GM12878 (cell line): Measurements from ENCODE around the gene RMND5A. TPM values are rescaled to one million over a fixed set of nuclear protein-coding genes. Genes with fewer than 3 reads are reported as not detected.

Experiments used
- ATAC-seq: fragments of 200-7000 bp; cut with Tn5 transposase; 3 replicates; pipeline ENCODE4 v1.9.1; 2020; ENCODE audit warnings: mild to moderate bottlenecking, moderate library complexity
- BruUV-seq: library from RNA; stranded (reverse); fragments of 400-500 nt; replicated peaks from 2 replicates; lab custom pipeline; 2021; lab: Mats Ljungman, UMichigan
- CTCF ChIA-PET: fragments of 300-600 bp; sonication (Branson Sonifier 250); formaldehyde crosslinking; extraction: SDS; loops from one replicate; lab custom pipeline; 2021; ENCODE audit warnings: inconsistent platforms; lab: Yijun Ruan, JAX
- POLR2A ChIA-PET: fragments of 350-600 bp; formaldehyde crosslinking; extraction: SDS; loops from one replicate; lab custom pipeline; 2021; ENCODE audit warnings: inconsistent platforms; lab: Charles Lee
- RAD21 ChIA-PET: fragments of 300-600 bp; sonication (Branson Sonifier 250); formaldehyde crosslinking; loops from one replicate; lab custom pipeline; 2023; ENCODE audit warnings: antibody characterized with exemption; ENCODE audit not compliant: unreplicated experiment; lab: Charles Lee
- SMC1A ChIA-PET: fragments of 300-600 bp; sonication (Branson Sonifier 250); formaldehyde crosslinking; loops from one replicate; lab custom pipeline; 2023; ENCODE audit not compliant: unreplicated experiment, uncharacterized antibody; lab: Charles Lee
- DNase-seq: peaks from one replicate; pipeline ENCODE4 v3.0.0-alpha.2; 2011; ENCODE audit warnings: low read depth, low spot score
- FAIRE-seq: peaks from 3 replicates; lab custom pipeline; 2011; peaks lifted over from hg19 to GRCh38; lab: Jason Lieb, UNC
- H2AFZ ChIP-seq: 2 replicates; pipeline ENCODE4 v1.6.0; 2011; ENCODE audit warnings: low read depth, low read length, control low read depth; ENCODE audit not compliant: control insufficient read depth
- H3K27ac ChIP-seq: 2 replicates; pipeline ENCODE4 v1.5.1; 2011; ENCODE audit warnings: control low read depth; ENCODE audit not compliant: control insufficient read depth, insufficient read depth
- H3K27me3 ChIP-seq, 2 experiments: replicated peaks in 1 of 2; 2 replicates each; pipeline versions ENCODE4 v1.6.0 to v1.6.1; 2011; ENCODE audit warnings: low read length in 1 of 2; ENCODE audit not compliant: control insufficient read depth in 2 of 2, insufficient read depth in 2 of 2
- H3K36me3 ChIP-seq, 2 experiments: 2 replicates each; pipeline ENCODE4 v1.5.1; 2011; ENCODE audit warnings: low read length in 1 of 2; ENCODE audit not compliant: control insufficient read depth in 2 of 2, insufficient read depth in 2 of 2
- H3K4me1 ChIP-seq: 2 replicates; pipeline ENCODE4 v1.6.1; 2011; ENCODE audit warnings: mild to moderate bottlenecking, low read length, moderate library complexity, mixed read lengths; ENCODE audit not compliant: control insufficient read depth, insufficient read depth
- H3K4me2 ChIP-seq: 2 replicates; pipeline ENCODE4 v1.6.0; 2011; ENCODE audit warnings: control low read depth; ENCODE audit not compliant: control insufficient read depth, insufficient read depth
- H3K4me3 ChIP-seq: fragments of 200-600 bp; sonication (generic); 2 replicates; pipeline ENCODE4 v1.5.1; 2016
- H3K79me2 ChIP-seq: 2 replicates; pipeline ENCODE4 v1.6.0; 2011; ENCODE audit warnings: low read length; ENCODE audit not compliant: control insufficient read depth, insufficient read depth
- H3K9ac ChIP-seq: 2 replicates; pipeline ENCODE4 v1.8.0; 2011; ENCODE audit warnings: low read length, control low read depth, mixed read lengths; ENCODE audit not compliant: control insufficient read depth, insufficient read depth
- H3K9me3 ChIP-seq: replicated peaks from 3 replicates; pipeline ENCODE4 v1.5.1; 2011; ENCODE audit warnings: mild to moderate bottlenecking, low read length; ENCODE audit not compliant: control insufficient read depth, insufficient read depth
- H4K20me1 ChIP-seq: 2 replicates; pipeline ENCODE4 v1.6.0; 2011; ENCODE audit not compliant: control insufficient read depth, insufficient read depth
- ASH2L ChIP-seq: fragments of 300-600, 200-600 bp; sonication (generic); IDR thresholded peaks from 2 replicates; pipeline ENCODE4 v1.6.1; 2017; ENCODE audit warnings: low read depth, mild to moderate bottlenecking, borderline replicate concordance
- CHD2 ChIP-seq: IDR thresholded peaks from 2 replicates; pipeline ENCODE4 v1.6.1; 2011; ENCODE audit warnings: low read depth, low read length, improper control_type of control experiment, borderline replicate concordance
- IRF4 ChIP-seq: IDR thresholded peaks from 2 replicates; pipeline ENCODE4 v1.6.1; 2011; ENCODE audit warnings: low read depth, low read length
- KDM1A ChIP-seq: fragments of 200-600 bp; sonication (generic); IDR thresholded peaks from 2 replicates; pipeline ENCODE4 v1.6.1; 2016; ENCODE audit warnings: borderline replicate concordance
- NR2C1 ChIP-seq: fragments of 450-650 bp; IDR thresholded peaks from 2 replicates; pipeline ENCODE4 v1.6.1; 2017; ENCODE audit warnings: antibody characterized with exemption, mild to moderate bottlenecking, moderate library complexity
- NR2F1 ChIP-seq: fragments of 450-650 bp; conservative IDR thresholded peaks from 2 replicates; pipeline ENCODE4 v1.6.1; 2017; ENCODE audit warnings: mild to moderate bottlenecking
- PAX5 ChIP-seq: IDR thresholded peaks from 2 replicates; pipeline ENCODE4 v1.6.1; 2011; ENCODE audit warnings: low read depth, low read length, borderline replicate concordance
- PAX8 ChIP-seq: fragments of 450-650 bp; IDR thresholded peaks from 2 replicates; pipeline ENCODE4 v1.6.1; 2017; ENCODE audit warnings: mild to moderate bottlenecking, moderate library complexity
- POLR2A ChIP-seq: IDR thresholded peaks from 2 replicates; pipeline ENCODE4 v1.6.1; 2011; ENCODE audit warnings: low read depth, mild to moderate bottlenecking, low read length
- SMARCA5 ChIP-seq: fragments of 450-650 bp; IDR thresholded peaks from 2 replicates; pipeline ENCODE4 v1.6.1; 2017; ENCODE audit warnings: mild to moderate bottlenecking
- SUZ12 ChIP-seq: fragments of 200-600 bp; sonication (generic); IDR thresholded peaks from one replicate; pipeline ENCODE4 v1.6.1; 2018; ENCODE audit warnings: antibody characterized with exemption, mild to moderate bottlenecking; ENCODE audit not compliant: unreplicated experiment
- TARDBP ChIP-seq: IDR thresholded peaks from 2 replicates; pipeline ENCODE4 v1.6.1; 2016; ENCODE audit warnings: borderline replicate concordance
- TCF7 ChIP-seq: IDR thresholded peaks from 2 replicates; pipeline ENCODE4 v1.6.1; 2014; ENCODE audit warnings: antibody characterized with exemption, borderline replicate concordance
- WRNIP1 ChIP-seq: IDR thresholded peaks from 2 replicates; pipeline ENCODE4 v1.6.1; 2011; ENCODE audit warnings: low read depth, low read length, improper control_type of control experiment, borderline replicate concordance
- WGBS: methylation state at CpG from one replicate; pipeline ENCODE4 v1.1.6; 2016; ENCODE audit warnings: low lambda C conversion rate; ENCODE audit not compliant: insufficient replicate concordance, insufficient coverage; ENCODE audit errors: missing lambda C conversion rate; 5-methylcytosine and 5-hydroxymethylcytosine counted together
- in situ Hi-C: fragments of 300-500 bp; cut with MboI; formaldehyde crosslinking; loops from 9 replicates; pipeline ENCODE4 v1.14.3; 2018; ENCODE audit warnings: mixed read lengths
- intact Hi-C: fragments of 100-400 bp; cut with micrococcal nuclease; formaldehyde crosslinking; loops from one replicate; pipeline ENCODE4 v1.14.2; 2022; ENCODE audit not compliant: unreplicated experiment
- polyA plus RNA-seq, 11 experiments: library from polyadenylated mRNA; depleted of rRNA in 4 of 11; unstranded in 6 of 11; stranded (reverse) in 5 of 11; fragments of >200 nt; fragmentation: Nextera tagmentation in 4 of 11; fragmentation: Illumina TruSeq in 1 of 11; extraction: Ambion mirVana in 4 of 11; extraction: Trizol in 1 of 11; gene quantifications; 1 replicate in 1 of 11; 2 replicates in 10 of 11; pipeline versions ENCODE4 v1.2.1 to v1.2.3, GENCODE V29; 2011 to 2016; ENCODE audit warnings: inconsistent platforms in 2 of 11, missing spikeins in 2 of 11, low read depth in 1 of 11
- total RNA-seq, 4 experiments: library from RNA; depleted of rRNA in 3 of 4; stranded (reverse); fragments of >200 nt in 3 of 4; fragmentation: Illumina TruSeq in 1 of 4; extraction: Trizol in 1 of 4; gene quantifications; 2 replicates each; pipeline versions ENCODE4 v1.2.1 to v1.2.3, GENCODE V29; 2013 to 2021
- TF ChIP-seq, protein P1 (sequence below): fragments of 450-650 bp; IDR thresholded peaks from 2 replicates; pipeline ENCODE4 v1.6.1; 2016; ENCODE audit warnings: mild to moderate bottlenecking
- TF ChIP-seq, protein P2 (sequence below): IDR thresholded peaks from 2 replicates; pipeline ENCODE4 v1.6.1; 2012; ENCODE audit warnings: low read depth, low read length, improper control_type of control experiment
- TF ChIP-seq, protein P3 (sequence below): fragments of 450-650 bp; IDR thresholded peaks from 2 replicates; pipeline ENCODE4 v1.6.1; 2017; ENCODE audit warnings: mild to moderate bottlenecking, low read depth, inconsistent platforms; ENCODE audit not compliant: poor library complexity, severe bottlenecking

Gene RMND5A
- total and polyA plus RNA-seq, 10 of the 15 experiments (the other 5 are each of a cell fraction or from before 2014, with no cell fraction given), result 8.3 to 33.6 (median 23.2) TPM

DNA sequence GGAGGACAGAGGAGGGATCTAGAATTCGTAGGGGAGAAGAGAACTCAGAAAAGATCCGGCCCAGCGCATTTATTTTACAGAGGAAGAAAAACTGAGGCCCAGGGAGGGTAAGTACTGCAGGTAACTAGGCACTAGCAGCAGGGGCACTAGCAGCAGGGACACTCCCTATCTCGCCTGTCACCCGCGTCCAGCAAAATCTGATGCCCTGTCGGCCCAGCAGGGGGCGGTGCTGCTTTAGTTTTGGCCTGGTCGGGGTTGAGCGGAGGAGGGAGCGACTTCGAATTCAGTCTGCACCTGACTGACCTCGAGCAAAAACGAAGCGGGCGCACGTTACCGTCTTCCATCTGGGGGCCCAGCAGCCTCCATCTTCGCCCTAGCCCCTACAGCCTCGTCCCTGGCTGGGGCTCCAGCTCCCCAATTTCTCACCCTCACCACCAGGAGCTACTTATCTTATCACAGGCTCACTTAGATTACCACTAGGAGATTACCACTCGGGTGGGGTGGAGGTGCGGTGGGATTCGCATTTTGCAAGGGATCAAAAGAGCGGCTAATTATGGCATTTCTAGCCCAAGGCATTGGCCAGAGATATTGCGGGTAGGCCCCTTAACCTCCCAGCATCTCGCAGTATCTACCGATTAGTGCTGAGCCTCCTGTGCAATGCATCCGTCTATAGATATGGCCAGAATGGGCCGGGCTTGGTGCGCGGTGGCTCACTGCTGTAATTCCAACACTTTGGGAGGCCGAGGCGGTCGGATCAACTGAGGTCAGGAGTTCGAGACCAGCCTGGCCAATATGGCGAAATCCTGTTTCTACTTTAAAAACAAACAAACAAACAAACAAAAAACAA is 88.4 kb downstream of the RMND5A start:
- H3K36me3 ChIP-seq, result no peaks in the 10 kb centered on the region
- WGBS, result 25% methylated on average over 36 of the region's 36 CpGs
- DNase-seq (peak; percentile 40), ATAC-seq (peak; percentile 99), FAIRE-seq (peak; percentile 78)
- ChIA-PET CTCF (interaction anchor here (1.1 to 1.3 kb wide), 3 partner anchors 10 to 44 kb away, joined by 3 to 6 read pairs (median 4); no protein-coding TSS in a partner anchor), SMC1A (interaction anchor here (1.5 to 2.3 kb wide), 3 partner anchors 12 to 44 kb away, joined by 3 to 11 read pairs (median 4); no protein-coding TSS in a partner anchor), RAD21 (interaction anchor here (0.6 to 1.8 kb wide), 4 partner anchors 41 to 412 kb away, joined by 3 to 6 read pairs (median 4); no protein-coding TSS in a partner anchor), POLR2A (interaction anchor here (1.1 kb wide), 1 partner anchor 25 kb away, joined by 3 read pairs; no protein-coding TSS in a partner anchor)
- BruUV-seq, result no TSS peak
- H3K4me2 ChIP-seq, result peak overlapping the region; percentile 73; the same call in 1 of the 2 replicates
- H3K79me2 ChIP-seq, result no peaks in the 10 kb centered on the region
- no peak overlapping the region for H3K27ac ChIP-seq
- H3K9ac ChIP-seq, result no peak overlapping the region
- H4K20me1 ChIP-seq, result no peaks in the 10 kb centered on the region
- H3K4me1 ChIP-seq, result peaks cover 5% of the 10 kb centered on the region; the same call in 1 of the 2 replicates
- in situ Hi-C loops (loop anchor here (25.0 kb wide), 1 partner anchor 404 kb away; no protein-coding TSS in a partner anchor), intact Hi-C loops (no loop called here)
- peak overlapping the region; percentile 40; the same call in 1 of the 2 replicates for H3K4me3 ChIP-seq
- H3K9me3 ChIP-seq, result no peaks in the 10 kb centered on the region
- peaks cover 11 to 19% of the 10 kb centered on the region in 2 experiments for H3K27me3 ChIP-seq
- H2AFZ ChIP-seq, result no peak overlapping the region; the same call in 1 of the 2 replicates
- TF ChIP-seq CHD2, result no peak
- TF ChIP-seq, protein P1, sequence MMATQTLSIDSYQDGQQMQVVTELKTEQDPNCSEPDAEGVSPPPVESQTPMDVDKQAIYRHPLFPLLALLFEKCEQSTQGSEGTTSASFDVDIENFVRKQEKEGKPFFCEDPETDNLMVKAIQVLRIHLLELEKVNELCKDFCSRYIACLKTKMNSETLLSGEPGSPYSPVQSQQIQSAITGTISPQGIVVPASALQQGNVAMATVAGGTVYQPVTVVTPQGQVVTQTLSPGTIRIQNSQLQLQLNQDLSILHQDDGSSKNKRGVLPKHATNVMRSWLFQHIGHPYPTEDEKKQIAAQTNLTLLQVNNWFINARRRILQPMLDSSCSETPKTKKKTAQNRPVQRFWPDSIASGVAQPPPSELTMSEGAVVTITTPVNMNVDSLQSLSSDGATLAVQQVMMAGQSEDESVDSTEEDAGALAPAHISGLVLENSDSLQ, result peak; percentile 67
- TF ChIP-seq, protein P2, sequence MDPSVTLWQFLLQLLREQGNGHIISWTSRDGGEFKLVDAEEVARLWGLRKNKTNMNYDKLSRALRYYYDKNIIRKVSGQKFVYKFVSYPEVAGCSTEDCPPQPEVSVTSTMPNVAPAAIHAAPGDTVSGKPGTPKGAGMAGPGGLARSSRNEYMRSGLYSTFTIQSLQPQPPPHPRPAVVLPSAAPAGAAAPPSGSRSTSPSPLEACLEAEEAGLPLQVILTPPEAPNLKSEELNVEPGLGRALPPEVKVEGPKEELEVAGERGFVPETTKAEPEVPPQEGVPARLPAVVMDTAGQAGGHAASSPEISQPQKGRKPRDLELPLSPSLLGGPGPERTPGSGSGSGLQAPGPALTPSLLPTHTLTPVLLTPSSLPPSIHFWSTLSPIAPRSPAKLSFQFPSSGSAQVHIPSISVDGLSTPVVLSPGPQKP, result no peak
- TF ChIP-seq KDM1A, result no peak
- 0 out of 2 replicates have a peak, but pooled peaks have one; percentile 65 for TF ChIP-seq WRNIP1
- TF ChIP-seq POLR2A, result no peak
- TF ChIP-seq IRF4, result 0 out of 2 replicates have a peak, but pooled peaks have one; percentile 26
- TF ChIP-seq PAX8, result no peak
- TF ChIP-seq TCF7, result no peak
- TF ChIP-seq, protein P3, sequence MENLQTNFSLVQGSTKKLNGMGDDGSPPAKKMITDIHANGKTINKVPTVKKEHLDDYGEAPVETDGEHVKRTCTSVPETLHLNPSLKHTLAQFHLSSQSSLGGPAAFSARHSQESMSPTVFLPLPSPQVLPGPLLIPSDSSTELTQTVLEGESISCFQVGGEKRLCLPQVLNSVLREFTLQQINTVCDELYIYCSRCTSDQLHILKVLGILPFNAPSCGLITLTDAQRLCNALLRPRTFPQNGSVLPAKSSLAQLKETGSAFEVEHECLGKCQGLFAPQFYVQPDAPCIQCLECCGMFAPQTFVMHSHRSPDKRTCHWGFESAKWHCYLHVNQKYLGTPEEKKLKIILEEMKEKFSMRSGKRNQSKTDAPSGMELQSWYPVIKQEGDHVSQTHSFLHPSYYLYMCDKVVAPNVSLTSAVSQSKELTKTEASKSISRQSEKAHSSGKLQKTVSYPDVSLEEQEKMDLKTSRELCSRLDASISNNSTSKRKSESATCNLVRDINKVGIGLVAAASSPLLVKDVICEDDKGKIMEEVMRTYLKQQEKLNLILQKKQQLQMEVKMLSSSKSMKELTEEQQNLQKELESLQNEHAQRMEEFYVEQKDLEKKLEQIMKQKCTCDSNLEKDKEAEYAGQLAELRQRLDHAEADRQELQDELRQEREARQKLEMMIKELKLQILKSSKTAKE, result peak; percentile 59
- no peak for TF ChIP-seq TARDBP
- TF ChIP-seq SMARCA5, result 0 out of 2 replicates have a peak, but pooled peaks have one; percentile 41
- TF ChIP-seq SUZ12, result no peak
- TF ChIP-seq PAX5, result peak; percentile 52; the same call in 1 of the 2 replicates
- TF ChIP-seq ASH2L, result no peak
- no peak for TF ChIP-seq NR2F1
- no peak for TF ChIP-seq NR2C1
